ENCODE measurements around the gene ZNF500.

DNA sequence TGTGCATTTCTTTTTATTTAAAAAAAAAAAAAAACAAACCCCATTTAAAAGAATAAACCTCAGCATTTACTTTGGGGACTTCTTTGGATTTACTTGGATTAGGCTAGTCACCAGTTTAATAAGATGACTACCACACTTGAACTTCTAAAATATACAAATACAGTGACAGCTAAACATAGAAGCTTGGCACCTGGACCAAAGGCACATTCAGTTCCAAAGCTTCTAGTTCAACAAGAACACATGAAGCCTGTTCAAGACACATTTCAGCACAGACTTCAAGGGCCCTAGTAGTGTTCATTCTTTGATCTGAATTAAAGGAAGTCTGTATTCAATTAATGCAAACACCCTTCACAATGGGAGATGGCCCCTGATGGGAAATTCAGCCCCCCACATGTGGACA is 47.1 kb upstream of the ZNF500 start:
- TF ChIP-seq, protein P1, sequence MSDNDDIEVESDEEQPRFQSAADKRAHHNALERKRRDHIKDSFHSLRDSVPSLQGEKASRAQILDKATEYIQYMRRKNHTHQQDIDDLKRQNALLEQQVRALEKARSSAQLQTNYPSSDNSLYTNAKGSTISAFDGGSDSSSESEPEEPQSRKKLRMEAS (IDR thresholded peaks at IDR 0.05; ENCODE audit: low read depth, low read length), result no peak
- TF ChIP-seq GABPA (IDR thresholded peaks at IDR 0.05; ENCODE audit: low read depth) (no peak), NFYB (IDR thresholded peaks at IDR 0.05; ENCODE audit: insufficient read depth, low read depth, low read length) (no peak), SIN3A (IDR thresholded peaks at IDR 0.05; ENCODE audit: low read depth, low read length) (no peak), RBBP5 (conservative IDR thresholded peaks at IDR 0.05) (no peak), NFYA (IDR thresholded peaks at IDR 0.05; ENCODE audit: borderline replicate concordance, low read depth, low read length) (no peak), POLR2AphosphoS5 (IDR thresholded peaks at IDR 0.05; ENCODE audit: low read length) (no peak), CEBPB (IDR thresholded peaks at IDR 0.05; ENCODE audit: borderline replicate concordance in 1 of 2, low read depth in 2 of 2, low read length in 2 of 2) (no peak), POLR2A (IDR thresholded peaks at IDR 0.05; ENCODE audit: low read depth, low read length) (no peak; the same call in 1 of the 2 replicates), ZNF274 (IDR thresholded peaks at IDR 0.05; ENCODE audit: insufficient read depth, insufficient read length) (no peak)
- TF ChIP-seq, protein P2, sequence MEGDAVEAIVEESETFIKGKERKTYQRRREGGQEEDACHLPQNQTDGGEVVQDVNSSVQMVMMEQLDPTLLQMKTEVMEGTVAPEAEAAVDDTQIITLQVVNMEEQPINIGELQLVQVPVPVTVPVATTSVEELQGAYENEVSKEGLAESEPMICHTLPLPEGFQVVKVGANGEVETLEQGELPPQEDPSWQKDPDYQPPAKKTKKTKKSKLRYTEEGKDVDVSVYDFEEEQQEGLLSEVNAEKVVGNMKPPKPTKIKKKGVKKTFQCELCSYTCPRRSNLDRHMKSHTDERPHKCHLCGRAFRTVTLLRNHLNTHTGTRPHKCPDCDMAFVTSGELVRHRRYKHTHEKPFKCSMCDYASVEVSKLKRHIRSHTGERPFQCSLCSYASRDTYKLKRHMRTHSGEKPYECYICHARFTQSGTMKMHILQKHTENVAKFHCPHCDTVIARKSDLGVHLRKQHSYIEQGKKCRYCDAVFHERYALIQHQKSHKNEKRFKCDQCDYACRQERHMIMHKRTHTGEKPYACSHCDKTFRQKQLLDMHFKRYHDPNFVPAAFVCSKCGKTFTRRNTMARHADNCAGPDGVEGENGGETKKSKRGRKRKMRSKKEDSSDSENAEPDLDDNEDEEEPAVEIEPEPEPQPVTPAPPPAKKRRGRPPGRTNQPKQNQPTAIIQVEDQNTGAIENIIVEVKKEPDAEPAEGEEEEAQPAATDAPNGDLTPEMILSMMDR (IDR thresholded peaks at IDR 0.05 in 2 of 3, conservative IDR thresholded peaks at IDR 0.05 in 1 of 3; ENCODE audit: control insufficient read depth in 2 of 3, extremely low read depth in 1 of 3, insufficient read depth in 1 of 3, low read depth in 3 of 3, low read length in 3 of 3), result no peak
- TF ChIP-seq, protein P3, sequence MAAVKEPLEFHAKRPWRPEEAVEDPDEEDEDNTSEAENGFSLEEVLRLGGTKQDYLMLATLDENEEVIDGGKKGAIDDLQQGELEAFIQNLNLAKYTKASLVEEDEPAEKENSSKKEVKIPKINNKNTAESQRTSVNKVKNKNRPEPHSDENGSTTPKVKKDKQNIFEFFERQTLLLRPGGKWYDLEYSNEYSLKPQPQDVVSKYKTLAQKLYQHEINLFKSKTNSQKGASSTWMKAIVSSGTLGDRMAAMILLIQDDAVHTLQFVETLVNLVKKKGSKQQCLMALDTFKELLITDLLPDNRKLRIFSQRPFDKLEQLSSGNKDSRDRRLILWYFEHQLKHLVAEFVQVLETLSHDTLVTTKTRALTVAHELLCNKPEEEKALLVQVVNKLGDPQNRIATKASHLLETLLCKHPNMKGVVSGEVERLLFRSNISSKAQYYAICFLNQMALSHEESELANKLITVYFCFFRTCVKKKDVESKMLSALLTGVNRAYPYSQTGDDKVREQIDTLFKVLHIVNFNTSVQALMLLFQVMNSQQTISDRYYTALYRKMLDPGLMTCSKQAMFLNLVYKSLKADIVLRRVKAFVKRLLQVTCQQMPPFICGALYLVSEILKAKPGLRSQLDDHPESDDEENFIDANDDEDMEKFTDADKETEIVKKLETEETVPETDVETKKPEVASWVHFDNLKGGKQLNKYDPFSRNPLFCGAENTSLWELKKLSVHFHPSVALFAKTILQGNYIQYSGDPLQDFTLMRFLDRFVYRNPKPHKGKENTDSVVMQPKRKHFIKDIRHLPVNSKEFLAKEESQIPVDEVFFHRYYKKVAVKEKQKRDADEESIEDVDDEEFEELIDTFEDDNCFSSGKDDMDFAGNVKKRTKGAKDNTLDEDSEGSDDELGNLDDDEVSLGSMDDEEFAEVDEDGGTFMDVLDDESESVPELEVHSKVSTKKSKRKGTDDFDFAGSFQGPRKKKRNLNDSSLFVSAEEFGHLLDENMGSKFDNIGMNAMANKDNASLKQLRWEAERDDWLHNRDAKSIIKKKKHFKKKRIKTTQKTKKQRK (IDR thresholded peaks at IDR 0.05; ENCODE audit: low read depth, low read length), result no peak
